Measurements from ENCODE around the gene NHLH1.

The NHLH1 gene

DNA sequence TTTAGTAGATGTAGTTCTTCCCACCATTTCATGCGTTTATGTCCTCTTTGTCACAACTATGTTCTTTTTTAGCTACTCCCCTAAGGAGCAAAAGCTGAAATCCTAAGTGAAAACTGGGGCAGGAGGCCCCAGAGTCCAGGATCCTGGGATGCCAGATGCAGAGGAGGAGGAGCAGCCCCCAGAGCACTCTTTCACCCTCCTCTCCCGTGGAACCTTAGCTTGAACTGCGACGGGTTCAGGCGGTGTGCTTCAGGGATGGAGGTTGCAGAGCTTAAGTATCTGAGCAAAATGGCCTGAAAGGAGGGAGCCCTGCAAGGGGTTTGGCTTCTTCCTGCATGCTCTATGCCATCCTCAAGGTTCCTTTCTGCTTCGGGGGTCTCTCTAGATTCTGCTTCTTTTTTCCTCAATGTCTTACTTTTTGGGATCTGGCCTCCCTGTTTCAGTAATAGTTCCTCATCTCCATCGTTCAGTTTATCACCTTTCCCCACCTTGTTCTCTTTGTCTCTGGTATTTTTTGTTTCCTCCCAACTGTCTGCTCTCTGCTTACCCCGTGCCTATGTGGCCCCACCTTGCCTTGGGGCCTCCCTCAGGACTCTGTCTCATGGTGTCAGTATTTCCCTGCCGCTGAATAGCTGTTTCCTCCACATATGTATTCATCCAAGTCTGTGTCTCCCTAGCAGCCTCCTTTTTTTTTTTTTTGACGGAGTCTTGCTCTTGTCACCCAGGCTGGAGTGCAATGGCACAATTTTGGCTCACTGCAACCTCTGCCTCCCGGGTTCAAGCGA is 2.7 kb upstream of the NHLH1 start:
- no peaks in the 10 kb centered on the region for H4K20me1 ChIP-seq (ENCODE audit: low read depth, low read length)

GRCh38 chr1:160365325-160365724 is 1.5 kb upstream of the NHLH1 start:
- Histone ChIP-seq H2AFZ (ENCODE audit: low read depth, low read length, severe bottlenecking) (no peak overlapping the region), H3K9ac (ENCODE audit: low read length) (no peak overlapping the region), H3K4me3 (ENCODE audit: insufficient read depth, low read length, poor library complexity, severe bottlenecking) (no peak overlapping the region), H3F3A (ENCODE audit: insufficient read depth) (0 out of 2 replicates have a peak, but pooled peaks cover 7% of the 10 kb centered on the region), H3K4me2 (ENCODE audit: low read depth, low read length, poor library complexity, severe bottlenecking) (no peak overlapping the region), H3K27ac (ENCODE audit: low read depth, low read length) (no peak overlapping the region), H3K79me2 (ENCODE audit: insufficient read depth, low read length) (no peaks in the 10 kb centered on the region), H4K20me1 (ENCODE audit: low read depth, low read length) (no peaks in the 10 kb centered on the region), H3K9me2 (replicated peaks; ENCODE audit: insufficient read depth, low read length) (no peaks in the 10 kb centered on the region), H3K9me3 (ENCODE audit: insufficient read depth, low read length) (no peaks in the 10 kb centered on the region), H3K36me3 (ENCODE audit: low read length) (no peaks in the 10 kb centered on the region), H3K27me3 (ENCODE audit: low read length) (no peaks in the 10 kb centered on the region)
- TF ChIP-seq EZH2phosphoT487 (conservative IDR thresholded peaks at IDR 0.05; ENCODE audit: low read length) (no peak), CTCF (IDR thresholded peaks at IDR 0.05; ENCODE audit: insufficient read depth, low read length, poor library complexity, severe bottlenecking) (no peak)

More for the DNA sequence above, 2.7 kb upstream of the NHLH1 start:
- no peaks in the 10 kb centered on the region for H3K36me3 ChIP-seq (ENCODE audit: low read length)
- no peaks in the 10 kb centered on the region for H3K79me2 ChIP-seq (ENCODE audit: insufficient read depth, low read length)
- H3F3A ChIP-seq (ENCODE audit: insufficient read depth): 0 out of 2 replicates have a peak, but pooled peaks cover 7% of the 10 kb centered on the region
- no peaks in the 10 kb centered on the region for H3K9me2 ChIP-seq (replicated peaks; ENCODE audit: insufficient read depth, low read length)
- TF ChIP-seq EZH2phosphoT487 (conservative IDR thresholded peaks at IDR 0.05; ENCODE audit: low read length): no peak
- no peak for TF ChIP-seq CTCF (IDR thresholded peaks at IDR 0.05; ENCODE audit: insufficient read depth, low read length, poor library complexity, severe bottlenecking)
- H2AFZ ChIP-seq (ENCODE audit: low read depth, low read length, severe bottlenecking): no peak overlapping the region
- no peak overlapping the region for H3K4me2 ChIP-seq (ENCODE audit: low read depth, low read length, poor library complexity, severe bottlenecking)
- H3K4me3 ChIP-seq (ENCODE audit: insufficient read depth, low read length, poor library complexity, severe bottlenecking): no peak overlapping the region
- no peaks in the 10 kb centered on the region for H3K27me3 ChIP-seq (ENCODE audit: low read length)
- no peak overlapping the region for H3K27ac ChIP-seq (ENCODE audit: low read depth, low read length)
- no peak overlapping the region for H3K9ac ChIP-seq (ENCODE audit: low read length)
- no peaks in the 10 kb centered on the region for H3K9me3 ChIP-seq (ENCODE audit: insufficient read depth, low read length)

DNA sequence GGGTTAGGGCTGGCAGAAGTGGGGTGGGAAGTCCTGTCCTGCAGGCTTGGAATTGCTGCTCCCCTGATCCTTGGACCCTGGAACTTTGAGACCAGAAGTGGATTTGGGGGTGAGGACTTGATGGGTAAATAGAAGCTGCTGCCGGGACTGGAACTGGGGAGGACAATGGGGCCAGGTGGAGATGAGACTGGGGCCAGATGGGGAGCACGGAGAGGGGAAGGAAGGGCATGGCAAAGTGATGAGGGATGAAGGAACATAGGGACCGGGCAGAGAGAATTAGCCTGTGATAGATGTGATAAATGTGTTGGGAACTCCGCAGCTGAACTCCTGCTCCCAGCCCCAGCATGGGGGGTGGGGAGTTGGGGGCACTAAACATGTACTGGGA is 637 bp downstream of the NHLH1 start:
- no peaks in the 10 kb centered on the region for H3K79me2 ChIP-seq (ENCODE audit: insufficient read depth, low read length)
- H3K9me3 ChIP-seq (ENCODE audit: insufficient read depth, low read length): no peaks in the 10 kb centered on the region
- no peak overlapping the region for H3K27ac ChIP-seq (ENCODE audit: low read depth, low read length)
- H3K36me3 ChIP-seq (ENCODE audit: low read length): no peaks in the 10 kb centered on the region
- no peak overlapping the region for H3K9ac ChIP-seq (ENCODE audit: low read length)
- H3K27me3 ChIP-seq (ENCODE audit: low read length): no peaks in the 10 kb centered on the region
- H3F3A ChIP-seq (ENCODE audit: insufficient read depth): 0 out of 2 replicates have a peak, but pooled peaks cover 7% of the 10 kb centered on the region
- TF ChIP-seq EZH2phosphoT487 (conservative IDR thresholded peaks at IDR 0.05; ENCODE audit: low read length) (no peak), CTCF (IDR thresholded peaks at IDR 0.05; ENCODE audit: insufficient read depth, low read length, poor library complexity, severe bottlenecking) (no peak)
- no peak overlapping the region for H3K4me2 ChIP-seq (ENCODE audit: low read depth, low read length, poor library complexity, severe bottlenecking)
- no peaks in the 10 kb centered on the region for H3K9me2 ChIP-seq (replicated peaks; ENCODE audit: insufficient read depth, low read length)
- H3K4me3 ChIP-seq (ENCODE audit: insufficient read depth, low read length, poor library complexity, severe bottlenecking): no peak overlapping the region
- H2AFZ ChIP-seq (ENCODE audit: low read depth, low read length, severe bottlenecking): no peak overlapping the region
- H4K20me1 ChIP-seq (ENCODE audit: low read depth, low read length): no peaks in the 10 kb centered on the region

All from SU-DHL-6 (cell line).